ENCODE data around the gene FUBP1. TPM values are rescaled to one million over a fixed set of nuclear protein-coding genes. Genes with fewer than 3 reads are reported as not detected.

The FUBP1 gene
- total RNA-seq, 4 donors from 2014 or later, result 81.8 to 176 (median 101) TPM

- in situ Hi-C loops (cut with MboI; ENCODE audit: low pct_ligation_motif_present in 1 of 4, low pct_unique_long_range_greater_than_20kb in 1 of 4, low sequenced_read_pairs in 3 of 4) (no loop called here), intact Hi-C loops (cut with DNase I; ENCODE audit: low total_unique reads) (no loop called here)
- no peaks in the 10 kb centered on the region for H3K36me3 ChIP-seq
- H3K4me3 ChIP-seq, result no peak overlapping the region
- H3K27me3 ChIP-seq, result no peaks in the 10 kb centered on the region
- H3K9me3 ChIP-seq, result no peaks in the 10 kb centered on the region
- 18% methylated on average over 4 of the region's 4 CpGs for WGBS, 2 donors (ENCODE audit: low coverage in 1 of 2)
- TF ChIP-seq POLR2AphosphoS5 (IDR thresholded peaks at IDR 0.05), result no peak
- TF ChIP-seq CTCF (IDR thresholded peaks at IDR 0.05), result peak; percentile 42 to 60 (median 51)
- H3K27ac ChIP-seq, result peak overlapping the region in 2 of 4 donors; percentile 20 to 51
- peak; percentile 25 for DNase-seq
- peaks cover 0 to 9% (median 0%) of the 10 kb centered on the region in 4 donors for H3K4me1 ChIP-seq
Measured at GRCh38 chr1:77900687-77901293, 78.1 kb downstream of the FUBP1 start.

GRCh38 chr1:77899647-77900320 is 79.1 kb downstream of the FUBP1 start:
- in situ Hi-C loops (cut with MboI; ENCODE audit: low pct_ligation_motif_present in 1 of 4, low pct_unique_long_range_greater_than_20kb in 1 of 4, low sequenced_read_pairs in 3 of 4) (no loop called here), intact Hi-C loops (cut with DNase I; ENCODE audit: low total_unique reads) (no loop called here)
- peak overlapping the region in 2 of 4 donors; percentile 48 to 51 for H3K27ac ChIP-seq
- no peaks in the 10 kb centered on the region for H3K27me3 ChIP-seq
- no peaks in the 10 kb centered on the region for H3K36me3 ChIP-seq
- H3K4me3 ChIP-seq, result no peak overlapping the region
- H3K4me1 ChIP-seq, result peaks cover 0 to 9% (median 0%) of the 10 kb centered on the region in 4 donors
- TF ChIP-seq POLR2AphosphoS5 (IDR thresholded peaks at IDR 0.05) (no peak), POLR2A (IDR thresholded peaks at IDR 0.05) (no peak), CTCF (IDR thresholded peaks at IDR 0.05) (no peak), EP300 (IDR thresholded peaks at IDR 0.05; ENCODE audit: low read depth) (no peak)
- no peaks in the 10 kb centered on the region for H3K9me3 ChIP-seq
- WGBS, 2 donors (ENCODE audit: low coverage in 1 of 2), result 68 to 73% methylated on average over 4 of the region's 4 CpGs
- DNase-seq, result no peak

Small RNA genes lying within 50 kb of the gene (small RNA-seq; reads per million reads assigned to genes)
- gene AC103591.3, result 0 reads per million in 4 donors

Other genes starting within 250 kb of the FUBP1 start
- gene USP33, start 219.2 kb downstream of the FUBP1 start, total RNA-seq, result 10 to 100 TPM; 50.9 to 90.5 (median 69.4) TPM
- 10 to 100 TPM in 3 of 4 donors, 1 to 10 TPM in 1; 8.2 to 19.1 (median 18.0) TPM for gene MIGA1, start 199.4 kb downstream of the FUBP1 start, total RNA-seq
- 10 to 100 TPM in 3 of 4 donors, 1 to 10 TPM in 1; 9.7 to 32.2 (median 17.0) TPM for gene NEXN, start 90.4 kb downstream of the FUBP1 start, total RNA-seq
- 10 to 100 TPM in 2 of 4 donors, 1 to 10 TPM in 2; 4.0 to 30.2 (median 16.9) TPM for gene DNAJB4, start 25.9 kb upstream of the FUBP1 start, total RNA-seq
- 10 to 100 TPM; 14.2 to 40.1 (median 24.1) TPM for gene GIPC2, start 66.9 kb upstream of the FUBP1 start, total RNA-seq

All from transverse colon (tissue), 4 donors.